ENCODE results near the gene FBXL7. TPM values are rescaled to one million over a fixed set of nuclear protein-coding genes. Genes with fewer than 3 reads are reported as not detected.

FBXL7 gene
- total RNA-seq, 2 experiments from 2014 or later: not detected

DNA sequence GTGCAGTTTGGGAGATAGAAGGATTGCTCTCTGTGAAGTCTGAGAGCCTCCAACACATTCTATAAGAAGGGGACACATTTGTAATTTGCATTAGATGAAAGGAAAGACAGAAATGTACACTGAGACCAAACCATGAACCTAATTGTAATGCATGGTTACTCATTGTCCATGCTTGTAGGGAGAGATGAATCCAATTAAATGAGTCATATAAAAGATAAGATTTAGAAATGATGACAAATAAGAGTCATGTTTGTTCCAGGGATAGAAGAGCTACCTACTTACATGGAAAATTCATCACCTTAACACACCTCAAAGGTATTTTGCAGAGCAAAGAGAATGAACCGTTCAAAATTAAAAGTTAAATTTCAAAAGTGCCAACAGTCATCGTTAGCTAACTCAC, 85.1 kb downstream of the FBXL7 start:
- DNase-seq (no peak), ATAC-seq (no peak)
- H3K9me3 Mint-ChIP-seq (ENCODE audit: low read depth): peaks cover 15% of the 10 kb centered on the region
- CTCF ChIA-PET: no interaction called here
- H3K27me3 Mint-ChIP-seq: no peaks in the 10 kb centered on the region
- no peaks in the 10 kb centered on the region for H3K4me1 Mint-ChIP-seq
- no peak overlapping the region for H3K27ac Mint-ChIP-seq
- no peaks in the 10 kb centered on the region for H3K36me3 Mint-ChIP-seq
- H3K4me3 Mint-ChIP-seq: no peak overlapping the region

GRCh38 chr5:15585841-15586591, 86.0 kb downstream of the FBXL7 start:
- H3K4me3 Mint-ChIP-seq: no peak overlapping the region
- H3K27me3 Mint-ChIP-seq: no peaks in the 10 kb centered on the region
- peaks cover 20% of the 10 kb centered on the region for H3K9me3 Mint-ChIP-seq (ENCODE audit: low read depth)
- CTCF ChIA-PET: no interaction called here
- DNase-seq (no peak), ATAC-seq (no peak)
- H3K4me1 Mint-ChIP-seq: no peaks in the 10 kb centered on the region
- H3K36me3 Mint-ChIP-seq: no peaks in the 10 kb centered on the region
- no peak overlapping the region for H3K27ac Mint-ChIP-seq

DNA sequence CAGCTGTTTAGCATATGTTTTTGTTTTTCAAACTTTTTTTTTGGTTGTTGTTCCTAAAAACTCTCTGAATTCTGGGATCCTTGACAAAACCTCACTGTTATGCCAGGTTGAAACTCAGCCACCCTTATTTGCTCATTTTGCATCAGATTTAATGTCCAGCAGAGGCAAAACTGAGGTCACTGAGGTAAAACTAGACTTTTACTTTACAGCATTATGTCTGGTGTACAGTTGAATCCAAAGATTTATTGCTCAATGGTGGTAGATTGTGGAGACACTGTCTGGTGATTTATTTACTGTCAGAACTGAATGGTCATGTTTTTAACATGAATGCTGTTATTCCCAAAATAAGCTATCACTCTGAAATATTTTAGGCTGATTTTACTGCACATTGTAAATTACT, 87.9 kb downstream of the FBXL7 start:
- CTCF ChIA-PET: no interaction called here
- Mint-ChIP-seq H3K4me1 (no peaks in the 10 kb centered on the region), H3K4me3 (no peak overlapping the region), H3K27me3 (no peaks in the 10 kb centered on the region), H3K27ac (no peak overlapping the region), H3K36me3 (no peaks in the 10 kb centered on the region), H3K9me3 (ENCODE audit: low read depth) (peaks cover 16% of the 10 kb centered on the region)
- ATAC-seq (no peak), DNase-seq (no peak)

DNA sequence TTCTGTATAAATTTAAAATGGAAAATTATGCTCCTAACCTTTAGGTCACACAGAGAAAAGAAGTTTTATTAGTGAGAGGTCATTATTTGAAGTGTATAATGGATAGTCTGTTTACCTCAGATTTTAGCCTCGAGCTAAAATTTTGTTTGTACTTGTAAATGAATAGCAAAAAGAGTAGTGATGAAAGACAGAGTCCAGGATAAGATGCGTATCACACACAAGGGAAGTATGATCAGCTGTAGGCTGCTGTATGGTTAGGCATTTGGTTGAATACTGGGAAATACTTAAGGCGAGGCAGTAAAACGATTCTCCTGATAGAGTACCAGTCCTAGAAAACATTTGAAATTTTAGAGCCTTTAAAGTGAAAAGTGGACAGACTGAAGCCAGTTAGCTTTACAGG, 92.7 kb downstream of the FBXL7 start:
- no peak for DNase-seq
- Mint-ChIP-seq H3K36me3 (no peaks in the 10 kb centered on the region), H3K4me3 (no peak overlapping the region), H3K9me3 (ENCODE audit: low read depth) (peaks cover 7% of the 10 kb centered on the region), H3K27ac (no peak overlapping the region), H3K27me3 (no peaks in the 10 kb centered on the region), H3K4me1 (no peaks in the 10 kb centered on the region)
- ATAC-seq: no peak
- CTCF ChIA-PET: no interaction called here

GRCh38 chr5:15594977-15595568, 95.1 kb downstream of the FBXL7 start:
- ATAC-seq: no peak
- Mint-ChIP-seq H3K27me3 (no peaks in the 10 kb centered on the region), H3K4me3 (no peak overlapping the region), H3K9me3 (ENCODE audit: low read depth) (peaks cover 7% of the 10 kb centered on the region), H3K27ac (no peak overlapping the region), H3K4me1 (no peaks in the 10 kb centered on the region), H3K36me3 (no peaks in the 10 kb centered on the region)
- CTCF ChIA-PET: no interaction called here
- no peak for DNase-seq

DNA sequence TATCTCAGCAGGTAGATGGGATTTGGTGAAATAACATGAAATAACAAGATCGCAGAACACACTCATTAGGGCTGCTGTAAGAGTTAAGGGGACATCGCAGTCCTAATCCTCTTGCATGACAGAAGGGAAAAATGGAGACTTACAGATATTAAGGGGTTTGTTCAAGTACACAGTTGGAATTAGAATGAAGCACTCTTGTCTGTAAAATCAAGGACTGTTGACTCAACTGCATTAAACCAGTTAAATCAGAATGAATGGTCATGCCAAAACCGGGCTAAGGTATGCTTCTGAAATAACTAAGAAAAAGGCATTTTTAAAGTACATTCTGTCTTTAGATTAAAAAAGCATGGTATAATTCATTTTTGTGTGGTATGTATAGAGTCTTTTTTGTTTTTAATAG, 95.9 kb downstream of the FBXL7 start:
- H3K27ac Mint-ChIP-seq: no peak overlapping the region
- CTCF ChIA-PET: no interaction called here
- H3K4me1 Mint-ChIP-seq: no peaks in the 10 kb centered on the region
- no peaks in the 10 kb centered on the region for H3K36me3 Mint-ChIP-seq
- no peak for DNase-seq
- no peaks in the 10 kb centered on the region for H3K27me3 Mint-ChIP-seq
- no peak overlapping the region for H3K4me3 Mint-ChIP-seq
- H3K9me3 Mint-ChIP-seq (ENCODE audit: low read depth): peaks cover 2% of the 10 kb centered on the region
- no peak for ATAC-seq

- DNase-seq: no peak
- Mint-ChIP-seq H3K9me3 (ENCODE audit: low read depth) (peaks cover 2% of the 10 kb centered on the region), H3K4me3 (no peak overlapping the region), H3K4me1 (no peaks in the 10 kb centered on the region), H3K27ac (no peak overlapping the region), H3K36me3 (no peaks in the 10 kb centered on the region), H3K27me3 (no peaks in the 10 kb centered on the region)
- ATAC-seq: no peak
- CTCF ChIA-PET: no interaction called here
Measured at GRCh38 chr5:15596936-15597335, 97.0 kb downstream of the FBXL7 start.

- Mint-ChIP-seq H3K4me1 (no peaks in the 10 kb centered on the region), H3K9me3 (ENCODE audit: low read depth) (peaks cover 2% of the 10 kb centered on the region), H3K27ac (no peak overlapping the region), H3K4me3 (no peak overlapping the region), H3K36me3 (no peaks in the 10 kb centered on the region), H3K27me3 (no peaks in the 10 kb centered on the region)
- DNase-seq (no peak), ATAC-seq (no peak)
- CTCF ChIA-PET: no interaction called here
Measured at GRCh38 chr5:15597804-15598203, 97.8 kb downstream of the FBXL7 start.

- ATAC-seq (no peak), DNase-seq (no peak)
- no peaks in the 10 kb centered on the region for H3K27me3 Mint-ChIP-seq
- H3K4me1 Mint-ChIP-seq: no peaks in the 10 kb centered on the region
- no peak overlapping the region for H3K27ac Mint-ChIP-seq
- H3K36me3 Mint-ChIP-seq: no peaks in the 10 kb centered on the region
- H3K9me3 Mint-ChIP-seq (ENCODE audit: low read depth): peaks cover 2% of the 10 kb centered on the region
- CTCF ChIA-PET: no interaction called here
- no peak overlapping the region for H3K4me3 Mint-ChIP-seq
Measured at GRCh38 chr5:15598294-15598902, 98.4 kb downstream of the FBXL7 start.

DNA sequence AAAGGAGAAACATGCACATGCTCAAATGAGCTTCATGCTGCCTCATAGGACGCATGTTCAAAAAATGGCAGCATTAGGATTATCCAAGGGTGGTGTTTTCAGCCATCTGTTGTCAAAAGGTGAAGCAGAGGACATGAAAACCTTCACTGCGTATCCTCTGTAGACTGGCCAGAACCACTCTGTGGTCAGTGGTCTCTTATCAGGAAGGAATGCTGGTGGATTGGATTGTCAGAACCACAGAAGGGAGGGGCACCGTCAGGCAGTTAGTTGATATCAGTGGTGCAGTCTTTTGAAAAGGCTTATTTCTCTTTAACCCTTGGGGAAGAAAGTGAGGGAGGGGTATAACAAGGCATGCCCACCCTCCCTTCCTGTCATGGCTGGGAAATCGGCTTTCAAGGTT, 100.1 kb downstream of the FBXL7 start:
- no peaks in the 10 kb centered on the region for H3K36me3 Mint-ChIP-seq
- no peaks in the 10 kb centered on the region for H3K27me3 Mint-ChIP-seq
- CTCF ChIA-PET: no interaction called here
- peaks cover under 1% of the 10 kb centered on the region for H3K9me3 Mint-ChIP-seq (ENCODE audit: low read depth)
- DNase-seq (no peak), ATAC-seq (no peak)
- no peak overlapping the region for H3K4me3 Mint-ChIP-seq
- H3K4me1 Mint-ChIP-seq: no peaks in the 10 kb centered on the region
- no peak overlapping the region for H3K27ac Mint-ChIP-seq

DNA sequence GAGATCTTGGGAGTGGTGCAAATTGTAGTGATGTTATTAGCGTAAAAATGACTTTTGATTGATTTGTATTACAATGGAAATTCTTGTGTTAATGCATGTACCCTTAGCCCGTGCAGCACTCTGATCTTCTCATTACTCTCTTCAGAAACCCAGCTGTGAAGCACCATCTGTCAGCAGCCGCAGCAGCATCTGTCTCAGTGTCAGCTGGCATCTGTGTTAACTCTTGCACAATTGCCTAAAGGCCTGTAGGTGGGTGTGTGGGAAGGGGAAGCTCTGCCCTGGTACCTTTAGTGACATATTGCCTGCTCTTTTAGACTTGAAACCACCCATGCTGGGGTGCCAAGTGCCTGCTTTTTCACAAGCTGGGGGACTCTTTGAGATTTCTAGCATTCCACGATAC, 101.3 kb downstream of the FBXL7 start:
- H3K4me1 Mint-ChIP-seq: no peaks in the 10 kb centered on the region
- DNase-seq (no peak), ATAC-seq (no peak)
- no peaks in the 10 kb centered on the region for H3K27me3 Mint-ChIP-seq
- no peaks in the 10 kb centered on the region for H3K36me3 Mint-ChIP-seq
- no peak overlapping the region for H3K27ac Mint-ChIP-seq
- CTCF ChIA-PET: no interaction called here
- no peak overlapping the region for H3K4me3 Mint-ChIP-seq
- H3K9me3 Mint-ChIP-seq (ENCODE audit: low read depth): peaks cover 5% of the 10 kb centered on the region

- ATAC-seq: no peak
- Mint-ChIP-seq H3K36me3 (no peaks in the 10 kb centered on the region), H3K27me3 (no peaks in the 10 kb centered on the region), H3K4me1 (no peaks in the 10 kb centered on the region), H3K4me3 (no peak overlapping the region), H3K27ac (no peak overlapping the region), H3K9me3 (ENCODE audit: low read depth) (peaks cover 5% of the 10 kb centered on the region)
- CTCF ChIA-PET: no interaction called here
- no peak for DNase-seq
Measured at GRCh38 chr5:15601853-15602252, 101.9 kb downstream of the FBXL7 start.

GRCh38 chr5:15604986-15605385, 105.0 kb downstream of the FBXL7 start:
- Mint-ChIP-seq H3K27ac (no peak overlapping the region), H3K9me3 (ENCODE audit: low read depth) (peaks cover 5% of the 10 kb centered on the region), H3K4me1 (no peaks in the 10 kb centered on the region), H3K27me3 (no peaks in the 10 kb centered on the region), H3K4me3 (no peak overlapping the region), H3K36me3 (no peaks in the 10 kb centered on the region)
- DNase-seq: no peak
- CTCF ChIA-PET: no interaction called here
- no peak for ATAC-seq

GRCh38 chr5:15606197-15606596, 106.2 kb downstream of the FBXL7 start:
- no peak overlapping the region for H3K27ac Mint-ChIP-seq
- H3K4me1 Mint-ChIP-seq: no peaks in the 10 kb centered on the region
- no peak overlapping the region for H3K4me3 Mint-ChIP-seq
- CTCF ChIA-PET: no interaction called here
- ATAC-seq: no peak
- H3K9me3 Mint-ChIP-seq (ENCODE audit: low read depth): peaks cover 5% of the 10 kb centered on the region
- no peaks in the 10 kb centered on the region for H3K27me3 Mint-ChIP-seq
- no peak for DNase-seq
- no peaks in the 10 kb centered on the region for H3K36me3 Mint-ChIP-seq

Data from activated CD8-positive, alpha-beta memory T cell treated with anti-CD3 and anti-CD28 coated beads, Interleukin-2, amount 10 ng/mL, durations not matched to agents 7 days and 5 days (primary cell).